Fibroblast of pulmonary artery (primary cell): Measurements from ENCODE around the gene CLN3.

Experiments
- DNase-seq: peaks from one replicate; pipeline ENCODE4 v3.0.0-alpha.2; 2010; ENCODE audit warnings: low read depth
- H3K4me3 ChIP-seq: replicated peaks from 2 replicates; pipeline ENCODE4 v1.5.1; 2011; ENCODE audit warnings: low read depth, mild to moderate bottlenecking, control low read depth, low read length, moderate library complexity
- TF ChIP-seq, protein P1 (sequence below): IDR thresholded peaks from 2 replicates; pipeline ENCODE4 v1.5.1; 2011; ENCODE audit warnings: mild to moderate bottlenecking, control low read depth, low read length, inconsistent platforms; ENCODE audit errors: missing control alignments

Gene CLN3

GRCh38 chr16:28513484-28514181 lies 21.8 kb upstream of the CLN3 start:
- H3K4me3 ChIP-seq, result no peak overlapping the region
- TF ChIP-seq, protein P1, sequence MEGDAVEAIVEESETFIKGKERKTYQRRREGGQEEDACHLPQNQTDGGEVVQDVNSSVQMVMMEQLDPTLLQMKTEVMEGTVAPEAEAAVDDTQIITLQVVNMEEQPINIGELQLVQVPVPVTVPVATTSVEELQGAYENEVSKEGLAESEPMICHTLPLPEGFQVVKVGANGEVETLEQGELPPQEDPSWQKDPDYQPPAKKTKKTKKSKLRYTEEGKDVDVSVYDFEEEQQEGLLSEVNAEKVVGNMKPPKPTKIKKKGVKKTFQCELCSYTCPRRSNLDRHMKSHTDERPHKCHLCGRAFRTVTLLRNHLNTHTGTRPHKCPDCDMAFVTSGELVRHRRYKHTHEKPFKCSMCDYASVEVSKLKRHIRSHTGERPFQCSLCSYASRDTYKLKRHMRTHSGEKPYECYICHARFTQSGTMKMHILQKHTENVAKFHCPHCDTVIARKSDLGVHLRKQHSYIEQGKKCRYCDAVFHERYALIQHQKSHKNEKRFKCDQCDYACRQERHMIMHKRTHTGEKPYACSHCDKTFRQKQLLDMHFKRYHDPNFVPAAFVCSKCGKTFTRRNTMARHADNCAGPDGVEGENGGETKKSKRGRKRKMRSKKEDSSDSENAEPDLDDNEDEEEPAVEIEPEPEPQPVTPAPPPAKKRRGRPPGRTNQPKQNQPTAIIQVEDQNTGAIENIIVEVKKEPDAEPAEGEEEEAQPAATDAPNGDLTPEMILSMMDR, result no peak
- DNase-seq, result no peak

DNA sequence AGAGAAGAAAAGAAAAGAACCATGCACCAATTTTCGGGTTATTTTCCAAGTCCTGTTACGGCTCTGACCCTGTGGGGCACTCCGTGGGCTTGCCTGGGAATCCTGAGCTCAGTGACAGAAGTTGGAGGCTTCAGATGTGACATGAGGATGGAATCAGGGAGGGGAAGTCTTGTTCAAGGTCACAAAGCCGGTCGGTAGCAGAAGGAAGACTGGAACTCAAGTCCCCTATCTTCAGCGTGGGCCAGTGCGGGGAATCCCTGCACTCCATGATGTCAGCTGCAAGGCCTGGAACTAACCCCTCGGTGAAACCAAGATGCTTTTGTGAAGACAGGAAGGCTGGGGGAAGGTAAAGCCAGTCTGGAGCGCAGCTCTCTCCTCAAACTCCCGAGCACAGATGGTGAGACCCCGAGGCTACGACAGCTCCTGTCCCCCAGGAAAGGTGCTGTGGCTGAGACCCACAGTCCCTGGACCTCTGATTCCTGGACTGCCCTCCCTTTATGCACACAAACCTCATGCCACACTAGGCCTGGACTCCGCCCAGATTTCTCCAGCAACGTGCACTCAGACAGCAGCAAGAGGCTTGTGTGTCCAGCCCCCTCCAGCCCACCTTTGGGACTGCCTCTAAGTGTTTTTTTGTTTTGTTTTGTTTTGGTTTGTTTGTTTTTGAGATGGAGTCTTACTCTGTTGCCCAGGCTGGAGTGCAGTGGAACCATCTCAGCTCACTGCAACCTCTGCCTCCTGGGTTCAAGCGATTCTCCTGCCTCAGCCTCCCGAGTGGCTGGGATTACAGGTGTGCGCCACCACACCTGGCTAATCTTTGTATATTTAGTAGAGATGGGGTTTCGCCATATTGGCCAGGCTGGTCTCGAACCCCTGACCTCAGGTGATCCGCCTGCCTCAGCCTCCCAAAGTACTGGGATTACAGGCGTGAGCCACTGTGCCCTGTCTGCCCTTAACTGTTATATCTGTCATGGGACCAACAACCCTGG lies 20.2 kb upstream of the CLN3 start:
- H3K4me3 ChIP-seq, result no peak overlapping the region
- DNase-seq, result no peak
- TF ChIP-seq, protein P1, result no peak

DNA sequence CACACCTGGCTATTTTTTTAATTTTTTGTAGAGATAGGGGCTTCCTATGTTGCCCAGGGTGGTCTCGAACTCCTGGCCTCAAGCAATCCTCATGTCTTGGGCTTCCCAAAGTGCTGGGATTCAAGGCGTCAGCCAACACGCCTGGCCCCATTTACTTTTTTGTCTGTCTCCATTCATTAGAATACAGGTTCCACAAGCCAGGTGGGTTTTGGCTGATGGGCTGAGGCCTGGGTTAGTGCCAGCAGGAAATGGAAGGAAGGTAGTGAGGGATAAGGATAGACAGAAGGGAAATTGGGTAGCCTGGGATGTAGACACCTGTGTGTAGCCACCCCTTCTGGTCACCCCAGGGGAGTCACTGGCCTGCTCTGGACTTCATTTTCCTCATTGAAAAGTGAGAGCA lies 19.2 kb upstream of the CLN3 start:
- no peak for DNase-seq
- no peak overlapping the region for H3K4me3 ChIP-seq
- TF ChIP-seq, protein P1, result no peak

DNA sequence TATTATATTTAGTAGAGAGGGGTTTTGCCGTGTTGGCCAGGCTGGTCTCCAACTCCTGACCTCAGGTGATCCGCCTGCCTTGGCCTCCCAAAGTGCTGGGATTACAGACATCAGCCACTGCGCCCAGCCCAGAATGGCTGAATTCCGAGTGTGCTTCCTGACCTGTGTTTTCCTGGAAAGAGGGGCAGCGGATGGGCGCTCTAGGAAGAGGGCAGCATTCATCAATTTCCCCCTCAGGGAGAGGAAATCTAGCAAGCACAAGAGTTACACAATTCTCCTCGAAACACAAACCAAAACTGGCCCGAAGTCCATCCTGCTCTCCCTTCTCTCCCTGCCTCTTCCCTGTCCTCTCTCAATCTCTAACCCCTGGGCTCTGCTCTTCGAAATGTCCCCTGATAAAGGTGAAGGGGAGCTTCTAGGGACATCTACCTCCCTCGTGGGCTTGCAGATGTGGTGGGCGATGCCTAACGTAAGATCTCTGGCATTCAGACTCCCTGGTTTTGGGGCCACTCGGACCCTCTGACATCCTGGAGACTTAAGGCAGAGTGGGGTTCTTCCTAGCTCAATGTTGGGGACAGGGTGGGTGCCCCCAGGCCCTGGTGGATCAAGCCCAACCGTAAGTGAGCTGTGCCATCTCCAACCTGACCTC lies 13.7 kb upstream of the CLN3 start:
- TF ChIP-seq, protein P1, result no peak
- H3K4me3 ChIP-seq, result no peak overlapping the region
- DNase-seq, result no peak

GRCh38 chr16:28504707-28505404 lies 13.0 kb upstream of the CLN3 start:
- no peak overlapping the region for H3K4me3 ChIP-seq
- TF ChIP-seq, protein P1, result no peak
- DNase-seq, result no peak

GRCh38 chr16:28503470-28504259 lies 11.8 kb upstream of the CLN3 start:
- TF ChIP-seq, protein P1, result no peak
- H3K4me3 ChIP-seq, result no peak overlapping the region
- DNase-seq, result no peak
